ENCODE data around the gene KCNH4.

GRCh38 chr17:42174126-42174783 is 6.7 kb downstream of the KCNH4 start:
- TF ChIP-seq POLR2A (IDR thresholded peaks at IDR 0.05) (no peak), CTCF (IDR thresholded peaks at IDR 0.05) (no peak), POLR2AphosphoS5 (IDR thresholded peaks at IDR 0.05) (no peak)
